HG02610 (cell line): Measurements from ENCODE around the gene VAPA.

ENCODE experiments used
- ATAC-seq: cut with Tn5 transposase; IDR thresholded peaks from one replicate; pipeline ENCODE4 v1.9.1; 2021; ENCODE audit warnings: mild to moderate bottlenecking, moderate library complexity; ENCODE audit not compliant: unreplicated experiment

Gene VAPA, protein sequence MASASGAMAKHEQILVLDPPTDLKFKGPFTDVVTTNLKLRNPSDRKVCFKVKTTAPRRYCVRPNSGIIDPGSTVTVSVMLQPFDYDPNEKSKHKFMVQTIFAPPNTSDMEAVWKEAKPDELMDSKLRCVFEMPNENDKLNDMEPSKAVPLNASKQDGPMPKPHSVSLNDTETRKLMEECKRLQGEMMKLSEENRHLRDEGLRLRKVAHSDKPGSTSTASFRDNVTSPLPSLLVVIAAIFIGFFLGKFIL

GRCh38 chr18:9913526-9914333 lies at the start of gene VAPA:
Gene VAPA, plus strand, starts transcription at chr18:9914016. Its CDS starts 241 bp downstream, at chr18:9914257.
- ATAC-seq = peak; percentile 85

- ATAC-seq = no peak
Observed at GRCh38 chr18:9865764-9866490, 47.9 kb upstream of the VAPA start.

DNA sequence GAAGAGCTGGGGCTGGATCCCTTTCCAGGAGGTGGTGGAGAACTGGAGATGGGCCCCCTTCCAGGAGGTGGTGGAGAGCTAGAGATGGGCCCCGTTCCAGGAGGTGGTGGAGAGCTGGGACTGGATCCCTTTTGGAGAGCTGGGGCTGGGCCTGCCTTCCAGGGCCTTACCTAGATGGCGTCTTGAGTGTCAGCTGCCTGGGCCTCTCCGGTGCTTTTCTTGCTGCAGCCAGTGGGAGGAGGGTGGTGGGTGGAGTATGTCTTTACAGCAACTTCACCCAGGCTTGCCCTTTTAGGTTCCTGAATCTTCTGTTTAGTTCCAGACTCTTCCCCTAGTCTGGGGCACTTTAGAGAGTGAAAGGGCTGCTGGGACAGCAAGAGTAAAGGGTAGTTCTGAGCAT lies 47.2 kb upstream of the VAPA start:
- ATAC-seq = no peak

- no peak for ATAC-seq
Observed at GRCh38 chr18:9867071-9867594, 46.7 kb upstream of the VAPA start.

DNA sequence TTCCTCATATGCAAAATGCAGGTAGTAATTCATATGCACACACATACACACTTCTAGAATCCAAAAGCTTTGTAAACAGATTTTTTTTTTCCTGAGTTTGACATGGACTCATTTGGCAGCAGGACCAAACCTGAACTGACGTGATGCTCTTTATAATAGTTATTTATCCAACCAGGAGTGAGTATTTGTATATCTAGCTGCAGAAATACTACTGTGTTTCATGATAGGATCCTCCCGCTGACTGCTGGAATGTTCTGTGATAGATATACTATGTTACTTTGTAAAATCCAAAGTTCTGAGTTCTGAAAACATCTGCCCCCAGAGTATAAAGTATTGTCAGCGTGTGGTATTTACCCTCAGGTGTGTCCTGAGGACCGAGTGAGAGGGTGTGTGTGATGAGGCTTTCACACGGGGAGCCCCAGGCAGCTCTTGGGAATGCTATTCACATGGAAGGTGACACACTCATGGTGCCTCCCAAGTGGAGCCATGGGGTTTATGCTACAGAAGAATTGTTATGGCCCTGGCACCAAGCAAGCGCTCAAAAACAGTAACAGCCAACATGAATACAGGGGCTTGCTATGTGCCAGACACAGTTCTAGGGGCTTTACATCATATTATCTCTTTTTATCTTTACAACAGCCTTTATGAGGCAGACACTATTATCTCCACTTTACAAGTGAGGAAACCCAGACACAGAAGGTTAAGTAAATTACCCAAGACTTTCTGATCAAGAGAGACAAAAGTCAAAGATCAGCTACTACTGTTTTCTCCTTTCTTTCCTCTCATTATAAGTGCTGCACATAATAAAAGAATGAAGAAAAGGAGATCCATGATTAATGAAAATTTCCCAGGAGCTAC lies 44.7 kb upstream of the VAPA start:
- no peak for ATAC-seq

DNA sequence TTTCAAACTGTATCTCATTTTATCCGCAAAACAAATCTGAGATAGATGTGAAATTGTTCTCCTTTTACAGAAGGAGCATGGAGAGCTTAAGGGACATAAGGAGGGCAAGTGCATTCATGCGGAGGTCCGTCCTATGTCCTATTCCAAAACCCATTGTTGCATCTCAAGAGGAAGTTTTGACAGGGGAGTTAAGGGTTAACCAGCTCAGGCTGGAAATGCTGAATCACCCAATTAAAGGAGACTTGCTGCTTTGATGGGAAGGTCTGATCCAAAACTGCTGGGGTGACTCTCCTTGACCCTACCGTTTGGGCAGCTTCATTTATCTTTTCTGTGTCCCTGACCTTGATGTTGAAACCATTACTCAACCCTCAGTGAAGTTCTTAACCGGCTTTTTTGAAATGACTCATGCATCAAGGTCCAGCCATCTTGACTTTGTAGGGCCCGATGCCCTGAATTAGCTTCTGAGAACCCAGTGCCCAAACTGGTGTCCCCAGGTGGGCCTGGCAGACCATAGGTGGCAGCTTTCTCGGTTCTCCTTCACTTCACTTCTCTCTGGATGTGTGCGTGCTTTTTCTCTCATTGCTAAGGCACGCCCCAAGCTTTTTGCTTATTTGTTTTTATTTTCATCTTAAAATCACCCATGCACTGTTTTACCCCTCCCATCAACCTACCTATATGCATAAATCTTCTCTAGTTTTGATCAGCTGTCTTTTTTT lies 43.9 kb upstream of the VAPA start:
- peak; percentile 49 for ATAC-seq

GRCh38 chr18:9870431-9871008 lies 43.3 kb upstream of the VAPA start:
- no peak for ATAC-seq

- ATAC-seq = no peak
Observed at GRCh38 chr18:9871244-9871746, 42.5 kb upstream of the VAPA start.

DNA sequence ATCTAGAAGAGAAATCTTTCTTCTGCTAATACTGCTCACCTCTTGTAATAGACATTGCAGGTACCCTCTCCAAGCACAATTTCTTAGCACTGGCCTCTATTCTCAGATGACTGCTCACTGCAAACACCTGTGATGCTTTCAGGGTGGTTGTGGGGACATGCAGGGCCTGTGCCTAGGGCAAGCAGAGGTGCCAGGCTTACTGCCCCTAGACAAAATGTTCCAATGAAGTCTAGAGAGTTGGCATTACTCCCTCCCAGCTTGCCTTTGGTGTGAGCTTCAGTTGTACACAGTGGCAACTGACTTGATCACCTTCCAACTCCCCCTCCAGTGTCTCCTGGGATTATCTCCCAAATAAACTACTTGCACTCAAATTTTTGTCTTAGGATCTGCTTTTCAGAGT lies 41.0 kb upstream of the VAPA start:
- ATAC-seq = no peak

GRCh38 chr18:9874728-9875127 lies 39.1 kb upstream of the VAPA start:
- ATAC-seq = no peak

GRCh38 chr18:9876212-9876866 lies 37.5 kb upstream of the VAPA start:
- ATAC-seq = no peak

GRCh38 chr18:9876867-9877654 lies 36.8 kb upstream of the VAPA start:
- ATAC-seq = no peak

- no peak for ATAC-seq
Observed at GRCh38 chr18:9877655-9878014, 36.2 kb upstream of the VAPA start.

- no peak for ATAC-seq
Observed at GRCh38 chr18:9878095-9878494, 35.7 kb upstream of the VAPA start.

DNA sequence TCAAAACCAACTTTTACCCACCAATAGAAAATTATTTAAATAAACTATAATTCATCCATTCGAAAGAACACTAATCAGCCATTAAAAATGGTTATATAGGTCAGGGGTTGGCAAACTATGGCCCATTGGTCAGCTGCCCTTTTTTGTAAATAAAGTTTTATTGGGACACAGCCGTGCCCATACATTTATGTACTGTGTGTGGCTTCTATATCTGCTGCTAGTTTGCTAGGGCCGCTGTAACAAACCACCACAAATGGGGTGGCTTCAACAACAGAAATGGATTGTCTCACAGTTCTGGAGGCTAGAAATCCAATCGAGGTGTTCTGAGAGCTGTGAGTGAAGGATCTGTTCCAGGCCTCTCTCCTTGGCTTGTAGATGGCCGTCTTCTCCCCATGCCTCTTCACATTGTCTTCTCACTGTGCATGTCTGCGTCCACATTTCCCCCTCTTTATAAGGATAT lies 35.0 kb upstream of the VAPA start:
- ATAC-seq = no peak

- ATAC-seq = no peak
Observed at GRCh38 chr18:9884090-9884489, 29.7 kb upstream of the VAPA start.

DNA sequence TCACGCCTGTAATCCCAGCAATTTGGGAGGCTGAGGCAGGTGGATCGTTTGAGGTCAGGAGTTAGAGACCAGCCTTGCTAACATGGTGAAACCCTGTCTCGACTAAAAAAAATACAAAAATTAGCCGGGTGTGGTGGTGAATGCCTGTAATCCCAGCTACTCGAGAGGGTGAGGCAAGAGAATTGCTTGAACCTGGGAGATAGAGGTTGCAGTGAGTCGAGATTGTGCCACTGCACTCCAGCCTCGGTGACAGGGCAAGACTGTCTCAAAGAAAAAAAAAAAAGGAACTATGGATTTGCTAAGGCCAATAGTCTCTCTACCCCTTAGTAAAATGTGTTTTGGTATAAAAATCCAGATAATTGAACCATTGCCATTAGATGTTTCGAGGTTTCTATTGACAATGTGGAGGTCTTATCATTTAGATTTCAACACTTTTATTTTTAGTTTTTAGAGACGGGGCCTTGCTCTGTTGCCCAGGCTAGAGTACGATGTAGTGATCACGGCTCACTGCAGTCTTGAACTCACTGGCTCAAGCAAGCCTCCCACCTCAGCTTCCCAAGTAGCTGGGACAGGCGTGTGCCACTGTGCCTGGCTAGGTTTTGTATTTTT lies 29.2 kb upstream of the VAPA start:
- ATAC-seq = no peak
